Breast epithelium (tissue), 3 donors: ENCODE data around the gene CHCHD6.

ENCODE experiments used
- CTCF ChIP-seq, 3 donors: fragments of 450-650 bp; IDR thresholded peaks; one replicate each; pipeline ENCODE4 v1.5.1; 2016 to 2017; ENCODE audit warnings: antibody characterized with exemption in 3 of 3, mild to moderate bottlenecking in 3 of 3, moderate library complexity in 3 of 3
- POLR2AphosphoS5 ChIP-seq, 3 donors: sonication (generic); formaldehyde crosslinking; IDR thresholded peaks; one replicate each; pipeline ENCODE4 v1.6.1; 2017; ENCODE audit warnings: antibody characterized with exemption in 3 of 3

- TF ChIP-seq CTCF (IDR thresholded peaks at IDR 0.05) (no peak), POLR2AphosphoS5 (IDR thresholded peaks at IDR 0.05) (no peak)
Observed at GRCh38 chr3:126780666-126781065, 76.6 kb downstream of the CHCHD6 start.
